Measurements from ENCODE around the gene CFAP61.

GRCh38 chr20:20083807-20084206 is 31.5 kb downstream of the CFAP61 start:
- TF ChIP-seq CTCF (IDR thresholded peaks at IDR 0.05; ENCODE audit: poor library complexity): peak; percentile 61
- TF ChIP-seq EZH2phosphoT487 (IDR thresholded peaks at IDR 0.05; ENCODE audit: low read depth, severe bottlenecking, unreplicated experiment): no peak
- TF ChIP-seq EZH2 (IDR thresholded peaks at IDR 0.05; ENCODE audit: borderline replicate concordance): no peak
